ENCODE results near the gene STARD3. TPM values are rescaled to one million over a fixed set of nuclear protein-coding genes. Genes with fewer than 3 reads are reported as not detected.

STARD3 gene
- 42.5 TPM for total RNA-seq

GRCh38 chr17:39636927-39637736, at the start of gene STARD3:
Gene STARD3, plus strand, starts transcription at chr17:39637144. Its CDS starts 16,388 bp downstream, at chr17:39653532.

GRCh38 chr17:39607851-39608130, 29.2 kb upstream of the STARD3 start, which contains the start of gene NEUROD2:
Gene NEUROD2, minus strand, starts transcription at chr17:39607920. Its CDS starts 1,321 bp downstream, at chr17:39606599.

GRCh38 chr17:39626171-39627046, 10.5 kb upstream of the STARD3 start, which contains the start of gene PPP1R1B:
Gene PPP1R1B, plus strand, starts transcription at chr17:39626952. Its CDS starts 441 bp downstream, at chr17:39627393.

GRCh38 chr17:39664581-39665561, 27.9 kb downstream of the STARD3 start, which contains the start of gene TCAP:
Gene TCAP, plus strand, starts transcription at chr17:39665349. Its CDS starts 11 bp downstream, at chr17:39665360.

GRCh38 chr17:39667945-39668924, 31.3 kb downstream of the STARD3 start, which contains the start of gene PNMT:
Gene PNMT, plus strand, starts transcription at chr17:39668453. Its CDS starts 23 bp downstream, at chr17:39668476.

GRCh38 chr17:39687546-39688474, 50.9 kb downstream of the STARD3 start, which contains the start of gene PGAP3:
Gene PGAP3, minus strand, starts transcription at chr17:39688057. Its CDS starts 43 bp downstream, at chr17:39688014.

GRCh38 chr17:39699818-39700147, 62.8 kb downstream of the STARD3 start, which contains the start of gene ERBB2:
Gene ERBB2, plus strand, starts transcription at chr17:39700064. Its CDS starts 175 bp downstream, at chr17:39700239.

Other genes starting within 250 kb of the STARD3 start
- 56.0 TPM for gene FBXL20, start 235.5 kb upstream of the STARD3 start, total RNA-seq
- gene MED1, start 185.9 kb upstream of the STARD3 start, total RNA-seq: 32.5 TPM
- gene CDK12, start 175.7 kb upstream of the STARD3 start, total RNA-seq: 62.7 TPM
- 3.7 TPM for gene NEUROD2, start 29.2 kb upstream of the STARD3 start, total RNA-seq
- 10.2 TPM for gene PPP1R1B, start 10.2 kb upstream of the STARD3 start, total RNA-seq
- gene TCAP, start 28.2 kb downstream of the STARD3 start, total RNA-seq: 57.6 TPM
- gene PNMT, start 31.3 kb downstream of the STARD3 start, total RNA-seq: 1.2 TPM
- gene PGAP3, start 50.9 kb downstream of the STARD3 start, total RNA-seq: 18.1 TPM
- gene ERBB2, start 62.9 kb downstream of the STARD3 start, total RNA-seq: 62.2 TPM
- gene MIEN1, start 93.4 kb downstream of the STARD3 start, total RNA-seq: 14.2 TPM
- 1.3 TPM for gene GRB7, start 100.8 kb downstream of the STARD3 start, total RNA-seq
- gene IKZF3, start 227.2 kb downstream of the STARD3 start, total RNA-seq: 0.55 TPM
- not detected for gene ZPBP2, start 231.1 kb downstream of the STARD3 start, total RNA-seq

All from camera-type eye (tissue), 1 donor.